ENCODE measurements around the gene ANKRD62. TPM values are rescaled to one million over a fixed set of nuclear protein-coding genes. Genes with fewer than 3 reads are reported as not detected.

Gene ANKRD62
- total RNA-seq, 2 experiments from 2014 or later: not detected

Other genes with a start within 250 kb of the ANKRD62 start
- 10 to 100 TPM; 21.2 to 22.0 TPM for gene CHMP1B, start 242.4 kb upstream of the ANKRD62 start, total RNA-seq
- gene MPPE1, start 185.5 kb upstream of the ANKRD62 start, total RNA-seq: 10 to 100 TPM; 34.0 to 35.4 TPM
- gene IMPA2, start 112.3 kb upstream of the ANKRD62 start, total RNA-seq: 10 to 100 TPM; 20.3 to 21.6 TPM
- gene CIDEA, start 160.5 kb downstream of the ANKRD62 start, total RNA-seq: not detected
- gene TUBB6, start 214.4 kb downstream of the ANKRD62 start, total RNA-seq: 1 to 10 TPM; 6.7 to 7.5 TPM